ENCODE results near the gene MOAP1.
"Not testable (repeated sequence)": the region's sequence is repeated elsewhere in the genome, so short reads cannot be mapped to it uniquely, and the experiment has no call there.

DNA sequence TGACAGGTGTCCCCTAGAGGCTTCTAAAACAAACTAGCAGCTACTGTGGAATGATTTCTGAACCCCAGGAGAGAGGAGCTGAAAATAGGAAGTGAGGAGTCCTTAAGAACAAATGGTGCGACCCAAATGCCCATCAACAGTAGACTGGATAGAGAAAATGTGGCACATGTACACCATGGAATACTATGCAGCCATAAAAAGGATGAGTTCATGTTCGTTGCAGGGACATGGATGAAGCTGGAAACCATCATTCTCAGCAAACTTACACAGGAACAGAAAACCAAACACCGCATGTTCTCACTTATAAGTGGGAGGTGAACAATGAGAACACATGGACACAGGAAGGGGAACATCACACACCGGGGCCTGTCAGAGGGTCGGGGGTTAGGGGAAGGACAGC, 48.4 kb upstream of the MOAP1 start:
- not testable (repeated sequence) for TF ChIP-seq CTCF (conservative IDR thresholded peaks at IDR 0.05; ENCODE audit: low read depth in 2 of 2); EZH2phosphoT487 (IDR thresholded peaks at IDR 0.05; ENCODE audit: unreplicated experiment); JUNB (IDR thresholded peaks at IDR 0.05; ENCODE audit: unreplicated experiment); EZH2 (IDR thresholded peaks at IDR 0.05; ENCODE audit: low read depth, unreplicated experiment); ZNF331 (CRISPR knock-in tag; IDR thresholded peaks at IDR 0.05; ENCODE audit: low read depth); POLR2AphosphoS5 (IDR thresholded peaks at IDR 0.05; ENCODE audit: low read depth); REST (IDR thresholded peaks at IDR 0.05; ENCODE audit: unreplicated experiment)
- TF ChIP-seq, protein P1, sequence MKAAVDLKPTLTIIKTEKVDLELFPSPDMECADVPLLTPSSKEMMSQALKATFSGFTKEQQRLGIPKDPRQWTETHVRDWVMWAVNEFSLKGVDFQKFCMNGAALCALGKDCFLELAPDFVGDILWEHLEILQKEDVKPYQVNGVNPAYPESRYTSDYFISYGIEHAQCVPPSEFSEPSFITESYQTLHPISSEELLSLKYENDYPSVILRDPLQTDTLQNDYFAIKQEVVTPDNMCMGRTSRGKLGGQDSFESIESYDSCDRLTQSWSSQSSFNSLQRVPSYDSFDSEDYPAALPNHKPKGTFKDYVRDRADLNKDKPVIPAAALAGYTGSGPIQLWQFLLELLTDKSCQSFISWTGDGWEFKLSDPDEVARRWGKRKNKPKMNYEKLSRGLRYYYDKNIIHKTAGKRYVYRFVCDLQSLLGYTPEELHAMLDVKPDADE (IDR thresholded peaks at IDR 0.05), result not testable (repeated sequence)

Measured in GM23338 (cell line).